ENCODE measurements around the gene ZDHHC1.
"Not testable (repeated sequence)": the region's sequence is repeated elsewhere in the genome, so short reads cannot be mapped to it uniquely, and the experiment has no call there.

ZDHHC1 gene

GRCh38 chr16:67415421-67415820 is 856 bp downstream of the ZDHHC1 start:
- not testable (repeated sequence) for DNase-seq (ENCODE audit: low read depth)
- H3K4me3 ChIP-seq (ENCODE audit: low read depth, low read length), result peak overlapping the region; percentile 76

GRCh38 chr16:67413978-67414911 is 2.0 kb downstream of the ZDHHC1 start:
- H3K4me3 ChIP-seq (ENCODE audit: low read depth, low read length), result no peak overlapping the region
- no peak for DNase-seq (ENCODE audit: low read depth)

- no peak for DNase-seq (ENCODE audit: low read depth)
- H3K4me3 ChIP-seq (ENCODE audit: low read depth, low read length), result no peak overlapping the region
Measured at GRCh38 chr16:67412294-67412693, 4.0 kb downstream of the ZDHHC1 start.

GRCh38 chr16:67411339-67411738 is 4.9 kb downstream of the ZDHHC1 start:
- H3K4me3 ChIP-seq (ENCODE audit: low read depth, low read length), result no peak overlapping the region
- DNase-seq (ENCODE audit: low read depth), result no peak

GRCh38 chr16:67409631-67410030 is 6.6 kb downstream of the ZDHHC1 start:
- no peak for DNase-seq (ENCODE audit: low read depth)
- H3K4me3 ChIP-seq (ENCODE audit: low read depth, low read length), result no peak overlapping the region

- DNase-seq (ENCODE audit: low read depth), result no peak
- no peak overlapping the region for H3K4me3 ChIP-seq (ENCODE audit: low read depth, low read length)
Measured at GRCh38 chr16:67407788-67408452, 8.4 kb downstream of the ZDHHC1 start.

- no peak for DNase-seq (ENCODE audit: low read depth)
- no peak overlapping the region for H3K4me3 ChIP-seq (ENCODE audit: low read depth, low read length)
Measured at GRCh38 chr16:67407176-67407787, 9.0 kb downstream of the ZDHHC1 start.

GRCh38 chr16:67406111-67406971 is 9.9 kb downstream of the ZDHHC1 start:
- DNase-seq (ENCODE audit: low read depth), result peak; percentile 71
- no peak overlapping the region for H3K4me3 ChIP-seq (ENCODE audit: low read depth, low read length)

- DNase-seq (ENCODE audit: low read depth), result no peak
- H3K4me3 ChIP-seq (ENCODE audit: low read depth, low read length), result no peak overlapping the region
Measured at GRCh38 chr16:67405336-67405735, 10.9 kb downstream of the ZDHHC1 start.

GRCh38 chr16:67404740-67405226 is 11.5 kb downstream of the ZDHHC1 start:
- DNase-seq (ENCODE audit: low read depth), result no peak
- H3K4me3 ChIP-seq (ENCODE audit: low read depth, low read length), result no peak overlapping the region

- no peak overlapping the region for H3K4me3 ChIP-seq (ENCODE audit: low read depth, low read length)
- no peak for DNase-seq (ENCODE audit: low read depth)
Measured at GRCh38 chr16:67403976-67404555, 12.2 kb downstream of the ZDHHC1 start.

- DNase-seq (ENCODE audit: low read depth), result no peak
- no peak overlapping the region for H3K4me3 ChIP-seq (ENCODE audit: low read depth, low read length)
Measured at GRCh38 chr16:67400901-67401300, 15.4 kb downstream of the ZDHHC1 start.

- H3K4me3 ChIP-seq (ENCODE audit: low read depth, low read length), result no peak overlapping the region
- no peak for DNase-seq (ENCODE audit: low read depth)
Measured at GRCh38 chr16:67399749-67400704, 16.2 kb downstream of the ZDHHC1 start.

GRCh38 chr16:67399218-67399733 is 17.0 kb downstream of the ZDHHC1 start:
- H3K4me3 ChIP-seq (ENCODE audit: low read depth, low read length), result no peak overlapping the region
- no peak for DNase-seq (ENCODE audit: low read depth)

- H3K4me3 ChIP-seq (ENCODE audit: low read depth, low read length), result no peak overlapping the region
- no peak for DNase-seq (ENCODE audit: low read depth)
Measured at GRCh38 chr16:67398546-67399217, 17.6 kb downstream of the ZDHHC1 start.

GRCh38 chr16:67397812-67398545 is 18.3 kb downstream of the ZDHHC1 start:
- DNase-seq (ENCODE audit: low read depth), result no peak
- H3K4me3 ChIP-seq (ENCODE audit: low read depth, low read length), result no peak overlapping the region
